Uterus (tissue), 4 donors: Measurements from ENCODE around the gene SLCO3A1. TPM values are rescaled to one million over a fixed set of nuclear protein-coding genes. Genes with fewer than 3 reads are reported as not detected.

Experiments
- DNase-seq, 2 donors: peaks; one replicate each; pipeline ENCODE4 v3.0.0-alpha.2; 2019 to 2020
- H3K27ac ChIP-seq, 2 donors: fragments of 200-600 bp; sonication (generic); 1 replicate in 1 of 2; 2 replicates in 1 of 2; pipeline ENCODE4 v1.5.1; 2016 to 2018
- H3K27me3 ChIP-seq, 2 donors: fragments of 200-600 bp; sonication (generic); one replicate each; pipeline ENCODE4 v1.5.1; 2018 to 2019; ENCODE audit warnings: control low read depth in 1 of 2
- H3K36me3 ChIP-seq, 2 donors: fragments of 200-600 bp; sonication (generic); one replicate each; pipeline ENCODE4 v1.5.1; 2019; ENCODE audit warnings: control low read depth in 1 of 2
- H3K4me1 ChIP-seq, 2 donors: fragments of 200-600 bp; sonication (generic); one replicate each; pipeline ENCODE4 v1.5.1; 2018 to 2019; ENCODE audit warnings: control low read depth in 1 of 2
- H3K4me3 ChIP-seq, 2 donors: fragments of 200-600 bp; sonication (generic); 1 replicate in 1 of 2; 2 replicates in 1 of 2; pipeline ENCODE4 v1.5.1; 2018 to 2019; ENCODE audit warnings: mild to moderate bottlenecking in 1 of 2
- H3K9me3 ChIP-seq, 2 donors: fragments of 200-600 bp; sonication (generic); one replicate each; pipeline ENCODE4 v1.5.1; 2019; ENCODE audit warnings: control low read depth in 1 of 2
- CTCF ChIP-seq, 4 experiments: fragments of 200-600 bp in 2 of 4; fragments of 450-650 bp in 2 of 4; sonication (generic) in 2 of 4; IDR thresholded peaks; one replicate each; pipeline ENCODE4 v1.5.1; 2016 to 2019; ENCODE audit warnings: antibody characterized with exemption in 4 of 4, mild to moderate bottlenecking in 2 of 4, moderate library complexity in 1 of 4
- POLR2A ChIP-seq, 2 donors: fragments of 450-650 bp; IDR thresholded peaks; one replicate each; pipeline ENCODE4 v1.6.1; 2016; ENCODE audit warnings: antibody characterized with exemption in 2 of 2, mild to moderate bottlenecking in 1 of 2, moderate library complexity in 1 of 2
- intact Hi-C: fragments of 100-400 bp; cut with DNase I; formaldehyde crosslinking; loops from one replicate; pipeline ENCODE4 v1.15.1; 2023; ENCODE audit warnings: low total_unique reads
- total RNA-seq, 4 donors: library from RNA; depleted of rRNA in 3 of 4; stranded (reverse); fragments of >200 nt in 3 of 4; gene quantifications; one replicate each; pipeline versions ENCODE4 v1.1.0 to v1.2.4, GENCODE V29; 2014 to 2023
- donor health status: DM: yes; HTN: yes; CAD: no.

The SLCO3A1 gene
- total RNA-seq, 4 donors from 2014 or later, result 4.4 to 26.1 (median 9.5) TPM

DNA sequence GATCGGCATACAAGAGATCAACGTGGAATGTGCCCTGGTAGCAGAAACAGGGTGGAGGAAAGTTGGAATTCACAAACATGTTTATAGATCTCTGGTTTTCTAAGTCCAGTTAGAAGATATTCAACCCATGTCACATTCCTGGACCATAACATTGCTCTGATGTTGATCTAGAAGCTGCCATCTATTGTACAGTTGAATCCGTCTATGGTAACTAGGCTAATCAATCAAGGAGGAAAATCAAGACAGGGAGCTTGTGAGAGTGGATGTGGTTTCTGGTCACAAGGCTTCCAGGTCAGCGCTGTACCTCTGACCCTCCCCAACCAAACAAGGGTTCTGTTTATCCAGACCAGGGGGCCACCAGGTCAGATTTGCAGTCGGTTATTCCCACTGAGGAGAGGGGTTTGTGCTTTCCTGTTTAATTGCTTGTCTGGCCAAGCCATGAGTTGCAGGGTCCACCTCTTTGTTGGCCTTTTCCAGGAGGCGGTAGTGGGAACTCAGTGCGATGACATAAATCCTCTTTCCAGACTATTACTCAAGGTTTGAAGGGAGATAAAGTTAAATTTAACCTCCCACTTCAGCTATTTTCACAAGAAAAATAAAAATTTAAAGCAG lies 130.3 kb downstream of the SLCO3A1 start:
- intact Hi-C loops, result no loop called here
- peak overlapping the region; percentile 11 to 44 for H3K27ac ChIP-seq
- TF ChIP-seq CTCF (IDR thresholded peaks at IDR 0.05) (no peak), POLR2A (IDR thresholded peaks at IDR 0.05) (no peak)
- no peak overlapping the region for H3K4me3 ChIP-seq
- peaks cover 0 to 9% of the 10 kb centered on the region in 2 donors for H3K4me1 ChIP-seq
- no peaks in the 10 kb centered on the region for H3K36me3 ChIP-seq
- no peaks in the 10 kb centered on the region for H3K9me3 ChIP-seq
- no peak for DNase-seq
- H3K27me3 ChIP-seq, result no peaks in the 10 kb centered on the region

GRCh38 chr15:91985297-91985696 lies 131.8 kb downstream of the SLCO3A1 start:
- no peak for DNase-seq
- intact Hi-C loops, result no loop called here
- no peaks in the 10 kb centered on the region for H3K9me3 ChIP-seq
- H3K4me1 ChIP-seq, result peaks cover 0 to 9% of the 10 kb centered on the region in 2 donors
- no peak overlapping the region for H3K27ac ChIP-seq
- no peaks in the 10 kb centered on the region for H3K36me3 ChIP-seq
- TF ChIP-seq CTCF (IDR thresholded peaks at IDR 0.05) (no peak), POLR2A (IDR thresholded peaks at IDR 0.05) (no peak)
- no peaks in the 10 kb centered on the region for H3K27me3 ChIP-seq
- no peak overlapping the region for H3K4me3 ChIP-seq

- intact Hi-C loops, result no loop called here
- Histone ChIP-seq H3K27ac (no peak overlapping the region), H3K9me3 (no peaks in the 10 kb centered on the region), H3K36me3 (no peaks in the 10 kb centered on the region), H3K4me3 (no peak overlapping the region), H3K4me1 (peaks cover 0 to 4% of the 10 kb centered on the region in 2 donors), H3K27me3 (no peaks in the 10 kb centered on the region)
- DNase-seq, result no peak
- TF ChIP-seq CTCF (IDR thresholded peaks at IDR 0.05), result no peak
- TF ChIP-seq POLR2A (IDR thresholded peaks at IDR 0.05), result no peak
Measured at GRCh38 chr15:91988071-91988470, 134.6 kb downstream of the SLCO3A1 start.

DNA sequence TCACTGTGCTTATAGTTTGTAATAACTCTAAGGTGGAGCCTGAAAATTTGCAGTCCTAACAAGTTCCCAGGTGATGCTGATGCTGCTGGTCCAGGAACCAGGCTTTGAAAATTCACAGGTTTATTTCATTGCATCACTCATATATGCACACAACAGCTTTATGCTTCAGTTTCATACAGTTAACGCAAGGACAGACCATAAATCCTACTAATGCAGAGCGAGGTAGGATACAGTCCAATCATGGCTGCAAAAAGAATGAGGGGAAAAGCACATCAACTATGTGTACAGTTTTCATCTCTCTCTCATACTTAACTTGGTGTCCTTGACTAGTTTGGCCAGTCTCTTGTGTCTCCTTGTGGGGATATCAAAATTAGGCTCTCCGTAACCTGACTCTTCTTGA lies 135.1 kb downstream of the SLCO3A1 start:
- intact Hi-C loops, result no loop called here
- peaks cover 0 to 4% of the 10 kb centered on the region in 2 donors for H3K4me1 ChIP-seq

More for the DNA sequence above, 135.1 kb downstream of the SLCO3A1 start:
- DNase-seq, result no peak
- Histone ChIP-seq H3K9me3 (no peaks in the 10 kb centered on the region), H3K27me3 (no peaks in the 10 kb centered on the region), H3K36me3 (no peaks in the 10 kb centered on the region), H3K4me3 (no peak overlapping the region), H3K27ac (no peak overlapping the region)
- no peak for TF ChIP-seq CTCF (IDR thresholded peaks at IDR 0.05)
- no peak for TF ChIP-seq POLR2A (IDR thresholded peaks at IDR 0.05)
